GM23248 (cell line): ENCODE results near the gene SNIP1. TPM values are rescaled to one million over a fixed set of nuclear protein-coding genes. Genes with fewer than 3 reads are reported as not detected.

Source experiments
- DNase-seq: peaks from one replicate; pipeline ENCODE4 v3.0.0-alpha.2; 2015
- H2AFZ ChIP-seq: fragments of 200-600 bp; sonication (generic); 2 replicates; pipeline ENCODE4 v1.6.1; 2016; ENCODE audit warnings: antibody characterized with exemption
- H3F3A ChIP-seq: fragments of 200-600 bp; sonication (generic); 2 replicates; pipeline ENCODE4 v1.6.1; 2016; ENCODE audit warnings: mild to moderate bottlenecking, antibody characterized with exemption, mixed run types; ENCODE audit not compliant: insufficient read depth
- H3K27ac ChIP-seq: fragments of 200-600 bp; sonication (generic); 2 replicates; pipeline ENCODE4 v1.5.1; 2016; ENCODE audit warnings: mild to moderate bottlenecking
- H3K27me3 ChIP-seq: fragments of 200-600 bp; sonication (generic); replicated peaks from 2 replicates; pipeline ENCODE4 v1.6.1; 2016; ENCODE audit warnings: mild to moderate bottlenecking; ENCODE audit not compliant: insufficient read depth
- H3K36me3 ChIP-seq: fragments of 200-600 bp; sonication (generic); 2 replicates; pipeline ENCODE4 v1.6.1; 2016; ENCODE audit warnings: low read depth, mild to moderate bottlenecking
- H3K4me1 ChIP-seq: fragments of 200-600 bp; sonication (generic); 2 replicates; pipeline ENCODE4 v1.6.1; 2016; ENCODE audit warnings: mild to moderate bottlenecking; ENCODE audit not compliant: insufficient read depth
- H3K4me2 ChIP-seq: fragments of 200-600 bp; sonication (generic); one replicate; pipeline ENCODE4 v1.6.1; 2016; ENCODE audit warnings: mild to moderate bottlenecking; ENCODE audit not compliant: unreplicated experiment
- H3K4me3 ChIP-seq: fragments of 200-600 bp; sonication (generic); 2 replicates; pipeline ENCODE4 v1.5.1; 2016; ENCODE audit warnings: mild to moderate bottlenecking
- H3K79me2 ChIP-seq: fragments of 200-600 bp; sonication (generic); 2 replicates; pipeline ENCODE4 v1.6.1; 2016; ENCODE audit warnings: mild to moderate bottlenecking; ENCODE audit not compliant: insufficient read depth
- H3K9ac ChIP-seq: fragments of 200-600 bp; sonication (generic); 2 replicates; pipeline ENCODE4 v1.6.1; 2016; ENCODE audit warnings: mild to moderate bottlenecking
- H3K9me2 ChIP-seq: fragments of 200-600 bp; sonication (generic); 2 replicates; pipeline ENCODE4 v1.6.1; 2016; ENCODE audit warnings: mixed run types, mild to moderate bottlenecking, moderate library complexity; ENCODE audit not compliant: insufficient read depth
- H3K9me3 ChIP-seq: fragments of 200-600 bp; sonication (generic); one replicate; pipeline ENCODE4 v1.6.1; 2017; ENCODE audit warnings: low read depth
- H4K20me1 ChIP-seq: fragments of 200-600 bp; sonication (generic); 2 replicates; pipeline ENCODE4 v1.6.0; 2016; ENCODE audit not compliant: insufficient read depth
- EZH2 ChIP-seq: fragments of 200-600 bp; sonication (generic); IDR thresholded peaks from 2 replicates; pipeline ENCODE4 v1.6.1; 2018; ENCODE audit warnings: antibody characterized with exemption, mild to moderate bottlenecking; ENCODE audit not compliant: insufficient read depth, poor library complexity, severe bottlenecking
- EZH2phosphoT487 ChIP-seq: fragments of 200-600 bp; sonication (generic); IDR thresholded peaks from 2 replicates; pipeline ENCODE4 v1.6.1; 2018; ENCODE audit warnings: antibody characterized with exemption, moderate library complexity, mild to moderate bottlenecking, low read depth; ENCODE audit not compliant: insufficient read depth
- WGBS, 2 experiments: methylation state at CpG; one replicate each; pipeline ENCODE4 v1.1.6; 2015 to 2017; ENCODE audit warnings: low lambda C conversion rate in 2 of 2, low coverage in 1 of 2; ENCODE audit errors: missing lambda C conversion rate in 2 of 2; 5-methylcytosine and 5-hydroxymethylcytosine counted together
- in situ Hi-C: fragments of 300-500 bp; cut with MboI; formaldehyde crosslinking; loops from 2 replicates; pipeline ENCODE4 v1.15.0; 2020
- polyA plus RNA-seq: library from polyadenylated mRNA; unstranded; fragments of >200 nt; fragmentation: Nextera tagmentation; extraction: Ambion mirVana; gene quantifications from 2 replicates; pipeline ENCODE4 v1.2.1, GENCODE V29; 2016
- total RNA-seq: library from RNA; depleted of rRNA; stranded (reverse); fragments of >200 nt; shearing (Covaris generic); gene quantifications from 2 replicates; pipeline ENCODE4 v1.2.3, GENCODE V29; 2014

SNIP1 gene
- total and polyA plus RNA-seq, 2 experiments from 2014 or later = 7.4 to 12.4 TPM

DNA sequence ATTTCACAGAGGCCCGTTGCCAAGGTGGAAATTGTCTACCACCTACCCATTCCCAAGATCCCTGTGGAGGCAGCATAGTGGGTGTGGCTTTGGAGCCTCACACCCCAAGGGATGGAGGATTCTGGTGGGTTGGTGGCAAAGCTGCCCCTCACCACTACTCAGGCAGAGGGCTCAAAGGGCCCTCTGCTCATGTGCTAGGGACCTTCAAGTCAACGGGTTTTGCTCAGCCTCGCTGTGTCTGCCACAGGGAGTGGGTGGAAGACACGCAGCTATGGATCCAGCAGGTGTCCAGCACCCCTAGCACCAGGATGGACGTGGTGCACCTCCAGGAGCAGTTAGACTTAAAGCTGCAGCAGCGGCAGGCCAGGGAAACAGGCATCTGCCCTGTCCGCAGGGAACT is 5.0 kb upstream of the SNIP1 start:
- DNase-seq = no peak
- Histone ChIP-seq H3K4me1 (peaks cover 8% of the 10 kb centered on the region), H3K4me2 (no peak overlapping the region), H4K20me1 (no peaks in the 10 kb centered on the region), H3K79me2 (peaks cover under 1% of the 10 kb centered on the region), H3K4me3 (no peak overlapping the region), H3K27ac (no peak overlapping the region), H3K27me3 (no peaks in the 10 kb centered on the region), H3K9ac (no peak overlapping the region), H2AFZ (no peak overlapping the region), H3K9me2 (no peaks in the 10 kb centered on the region), H3K36me3 (no peaks in the 10 kb centered on the region), H3F3A (peaks cover 25% of the 10 kb centered on the region; the same call in 1 of the 2 replicates), H3K9me3 (no peaks in the 10 kb centered on the region)
- in situ Hi-C loops = no loop called here
- TF ChIP-seq EZH2 (no peak), EZH2phosphoT487 (no peak)
- 82 to 88% methylated on average over 7 of the region's 7 CpGs for WGBS, 2 experiments

DNA sequence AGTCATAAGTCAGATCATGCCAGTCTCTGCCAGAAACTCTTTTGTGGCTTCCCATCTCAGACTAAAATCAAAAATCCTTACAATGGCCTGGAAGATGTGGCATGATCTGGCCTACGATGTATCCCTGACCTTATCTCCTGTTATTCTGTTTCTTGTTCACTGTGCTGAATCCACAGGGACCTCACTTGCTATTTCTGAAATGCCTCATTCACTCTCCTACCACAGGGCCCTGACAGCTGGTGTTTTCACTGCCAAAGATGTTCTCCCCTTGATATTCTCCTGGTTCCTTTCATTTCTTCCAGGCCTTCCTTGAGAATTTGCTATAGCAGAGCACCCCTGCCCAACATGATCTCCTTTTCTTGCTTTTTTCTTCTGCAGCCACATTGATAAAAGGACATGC is 4.3 kb upstream of the SNIP1 start:
- Histone ChIP-seq H3K79me2 (peaks cover 7% of the 10 kb centered on the region), H3K27ac (no peak overlapping the region), H2AFZ (no peak overlapping the region), H3K4me1 (peaks cover 1% of the 10 kb centered on the region; the same call in 1 of the 2 replicates), H3K36me3 (no peaks in the 10 kb centered on the region), H4K20me1 (no peaks in the 10 kb centered on the region), H3K9me3 (no peaks in the 10 kb centered on the region), H3K4me2 (no peak overlapping the region), H3K27me3 (no peaks in the 10 kb centered on the region), H3F3A (peaks cover 18% of the 10 kb centered on the region; the same call in 1 of the 2 replicates), H3K9me2 (no peaks in the 10 kb centered on the region), H3K4me3 (no peak overlapping the region), H3K9ac (no peak overlapping the region)
- no peak for DNase-seq
- TF ChIP-seq EZH2 = no peak
- TF ChIP-seq EZH2phosphoT487 = no peak
- in situ Hi-C loops = no loop called here
- WGBS, 2 experiments = 89 to 100% methylated on average over 1 of the region's 1 CpG

DNA sequence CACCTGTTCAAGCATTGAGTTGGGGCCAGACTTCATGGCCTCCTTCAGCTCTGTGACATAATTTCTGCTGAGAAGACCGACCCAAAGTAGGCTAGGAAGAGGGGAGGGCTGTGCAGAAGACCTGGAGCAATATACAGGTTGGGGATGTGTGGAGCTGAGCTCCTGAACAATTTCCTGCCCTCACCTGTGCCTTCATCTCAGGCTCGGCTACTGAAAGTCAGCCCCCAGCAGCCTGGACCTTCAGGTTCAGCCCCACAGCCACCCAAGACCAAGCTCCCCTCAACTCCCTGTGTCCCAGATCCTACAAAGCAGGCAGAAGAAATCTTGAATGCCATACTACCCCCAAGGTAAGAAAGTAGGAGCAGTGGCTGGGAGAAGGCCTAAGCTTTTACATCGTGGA is 3.3 kb upstream of the SNIP1 start:
- 0 out of 2 replicates have a peak overlapping the region, but pooled peaks have one; percentile 90 for H2AFZ ChIP-seq
- H3K9me3 ChIP-seq = no peaks in the 10 kb centered on the region
- DNase-seq = no peak
- peaks cover 17% of the 10 kb centered on the region for H3K79me2 ChIP-seq
- H3K36me3 ChIP-seq = no peaks in the 10 kb centered on the region
- H3K27ac ChIP-seq = no peak overlapping the region
- TF ChIP-seq EZH2phosphoT487 = no peak
- no peak for TF ChIP-seq EZH2
- H4K20me1 ChIP-seq = 0 out of 2 replicates have a peak, but pooled peaks cover 3% of the 10 kb centered on the region
- peaks cover 10% of the 10 kb centered on the region for H3K4me1 ChIP-seq
- H3K4me2 ChIP-seq = no peak overlapping the region
- no peak overlapping the region for H3K4me3 ChIP-seq
- peaks cover 13% of the 10 kb centered on the region; the same call in 1 of the 2 replicates for H3F3A ChIP-seq
- H3K27me3 ChIP-seq = no peaks in the 10 kb centered on the region
- H3K9me2 ChIP-seq = no peaks in the 10 kb centered on the region
- in situ Hi-C loops = no loop called here
- no peak overlapping the region for H3K9ac ChIP-seq
- WGBS, 2 experiments = 88 to 95% methylated on average over 3 of the region's 3 CpGs

DNA sequence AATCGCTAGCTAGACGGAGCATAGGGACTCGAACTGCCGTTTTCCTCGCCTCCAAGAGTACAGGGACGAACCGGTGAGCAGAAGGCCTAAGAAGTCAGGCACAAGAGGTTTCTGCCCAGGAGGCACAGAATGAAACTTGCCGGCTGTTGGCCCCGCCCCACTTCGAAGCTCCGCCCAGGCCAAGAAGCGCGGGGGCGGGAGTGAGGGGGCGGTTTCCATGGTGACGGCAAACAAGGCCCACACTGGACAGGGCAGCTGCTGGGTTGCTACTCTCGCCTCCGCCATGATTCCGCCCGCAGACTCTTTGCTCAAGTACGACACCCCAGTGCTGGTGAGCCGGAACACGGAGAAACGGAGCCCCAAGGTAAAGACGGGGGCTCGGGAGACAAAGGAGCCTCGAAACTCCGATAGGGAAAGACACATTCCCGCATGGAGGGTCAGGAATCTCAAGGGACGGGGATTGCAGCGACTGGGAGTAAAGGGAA is 2.7 kb upstream of the SNIP1 start, which contains the start of gene DNALI1:
Gene DNALI1, plus strand, starts transcription at position 229 of the 485 bp plus-strand sequence. Its CDS starts 55 bp downstream, at position 284.
- peak within 1 kb of the TSS; percentile 36 for H3K4me2 ChIP-seq
- in situ Hi-C loops = no loop called here
- TF ChIP-seq EZH2 (no peak), EZH2phosphoT487 (no peak)
- H3K79me2 ChIP-seq = peaks cover 24% of the 10 kb centered on the region
- 18 to 24% methylated on average over 31 of the region's 31 CpGs for WGBS, 2 experiments
- no peak within 1 kb of the TSS for H3K27ac ChIP-seq
- peaks cover 13% of the 10 kb centered on the region for H3K4me1 ChIP-seq
- peak within 1 kb of the TSS; percentile 43; the same call in 1 of the 2 replicates for H3K9ac ChIP-seq
- H3K27me3 ChIP-seq = no peaks in the 10 kb centered on the region
- H4K20me1 ChIP-seq = 0 out of 2 replicates have a peak, but pooled peaks cover 3% of the 10 kb centered on the region
- peaks cover 4% of the 10 kb centered on the region; the same call in 1 of the 2 replicates for H3K36me3 ChIP-seq
- H2AFZ ChIP-seq = peak within 1 kb of the TSS; percentile 90
- peaks cover 19% of the 10 kb centered on the region; the same call in 1 of the 2 replicates for H3F3A ChIP-seq
- no peaks in the 10 kb centered on the region for H3K9me3 ChIP-seq
- H3K9me2 ChIP-seq = no peaks in the 10 kb centered on the region
- peak; percentile 80 for DNase-seq
- peak within 1 kb of the TSS; percentile 47 for H3K4me3 ChIP-seq

DNA sequence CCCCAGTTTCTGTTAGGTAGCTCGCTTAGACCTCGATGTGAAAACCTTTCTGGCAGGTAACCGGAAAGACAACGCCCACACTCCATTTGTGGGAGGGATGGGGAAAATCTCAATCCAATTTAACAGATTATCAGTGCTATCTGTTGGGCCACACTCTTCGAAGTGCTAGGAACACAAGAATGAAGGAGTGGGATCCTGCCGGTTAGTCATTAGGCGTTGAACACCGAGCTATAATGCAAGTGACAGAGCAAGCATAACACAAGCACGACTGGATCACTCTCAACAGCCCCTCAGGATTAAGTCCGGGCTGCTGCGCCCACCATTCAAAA is 531 bp downstream of the SNIP1 start:
- in situ Hi-C loops = no loop called here
- H3K9me3 ChIP-seq = no peaks in the 10 kb centered on the region
- DNase-seq = peak; percentile 49
- peaks cover 12% of the 10 kb centered on the region; the same call in 1 of the 2 replicates for H3K36me3 ChIP-seq
- H3K27ac ChIP-seq = peak overlapping the region; percentile 82
- H2AFZ ChIP-seq = peak overlapping the region; percentile 81
- H3K79me2 ChIP-seq = peaks cover 55% of the 10 kb centered on the region
- no peaks in the 10 kb centered on the region for H3K27me3 ChIP-seq
- 2% methylated on average over 11 of the region's 11 CpGs for WGBS, 2 experiments
- H3K9me2 ChIP-seq = no peaks in the 10 kb centered on the region
- H3F3A ChIP-seq = peaks cover 26% of the 10 kb centered on the region
- H3K4me1 ChIP-seq = peaks cover 30% of the 10 kb centered on the region
- 0 out of 2 replicates have a peak, but pooled peaks cover 3% of the 10 kb centered on the region for H4K20me1 ChIP-seq
- peak overlapping the region; percentile 99 for H3K4me3 ChIP-seq
- TF ChIP-seq EZH2phosphoT487 (no peak), EZH2 (no peak)
- H3K4me2 ChIP-seq = peak overlapping the region; percentile 93
- H3K9ac ChIP-seq = peak overlapping the region; percentile 98
